GM12878 (cell line): ENCODE data around the gene HNRNPH1. TPM values are rescaled to one million over a fixed set of nuclear protein-coding genes. Genes with fewer than 3 reads are reported as not detected.

Experiments used
- ATAC-seq: fragments of 200-7000 bp; cut with Tn5 transposase; 3 replicates; pipeline ENCODE4 v1.9.1; 2020; ENCODE audit warnings: mild to moderate bottlenecking, moderate library complexity
- Bru-seq: library from RNA; stranded (reverse); fragments of 400-500 nt; gene quantifications from one replicate; lab custom pipeline; 2021; lab: Mats Ljungman, UMichigan
- BruChase-seq, 2 experiments: library from RNA; stranded (reverse); fragments of 400-500 nt; gene quantifications; one replicate each; lab custom pipeline; 2021; lab: Mats Ljungman, UMichigan
- BruUV-seq: library from RNA; stranded (reverse); fragments of 400-500 nt; replicated peaks from 2 replicates; lab custom pipeline; 2021; lab: Mats Ljungman, UMichigan
- CTCF ChIA-PET: fragments of 300-600 bp; sonication (Branson Sonifier 250); formaldehyde crosslinking; extraction: SDS; loops from one replicate; lab custom pipeline; 2021; ENCODE audit warnings: inconsistent platforms; lab: Yijun Ruan, JAX
- POLR2A ChIA-PET: fragments of 350-600 bp; formaldehyde crosslinking; extraction: SDS; loops from one replicate; lab custom pipeline; 2021; ENCODE audit warnings: inconsistent platforms; lab: Charles Lee
- RAD21 ChIA-PET: fragments of 300-600 bp; sonication (Branson Sonifier 250); formaldehyde crosslinking; loops from one replicate; lab custom pipeline; 2023; ENCODE audit warnings: antibody characterized with exemption; ENCODE audit not compliant: unreplicated experiment; lab: Charles Lee
- SMC1A ChIA-PET: fragments of 300-600 bp; sonication (Branson Sonifier 250); formaldehyde crosslinking; loops from one replicate; lab custom pipeline; 2023; ENCODE audit not compliant: unreplicated experiment, uncharacterized antibody; lab: Charles Lee
- DNase-seq: peaks from one replicate; pipeline ENCODE4 v3.0.0-alpha.2; 2011; ENCODE audit warnings: low read depth, low spot score
- FAIRE-seq: peaks from 3 replicates; lab custom pipeline; 2011; peaks lifted over from hg19 to GRCh38; lab: Jason Lieb, UNC
- H2AFZ ChIP-seq: 2 replicates; pipeline ENCODE4 v1.6.0; 2011; ENCODE audit warnings: low read depth, low read length, control low read depth; ENCODE audit not compliant: control insufficient read depth
- H3K27ac ChIP-seq: 2 replicates; pipeline ENCODE4 v1.5.1; 2011; ENCODE audit warnings: control low read depth; ENCODE audit not compliant: control insufficient read depth, insufficient read depth
- H3K27me3 ChIP-seq, 2 experiments: replicated peaks in 1 of 2; 2 replicates each; pipeline versions ENCODE4 v1.6.0 to v1.6.1; 2011; ENCODE audit warnings: low read length in 1 of 2; ENCODE audit not compliant: control insufficient read depth in 2 of 2, insufficient read depth in 2 of 2
- H3K36me3 ChIP-seq, 2 experiments: 2 replicates each; pipeline ENCODE4 v1.5.1; 2011; ENCODE audit warnings: low read length in 1 of 2; ENCODE audit not compliant: control insufficient read depth in 2 of 2, insufficient read depth in 2 of 2
- H3K4me1 ChIP-seq: 2 replicates; pipeline ENCODE4 v1.6.1; 2011; ENCODE audit warnings: mild to moderate bottlenecking, low read length, moderate library complexity, mixed read lengths; ENCODE audit not compliant: control insufficient read depth, insufficient read depth
- H3K4me2 ChIP-seq: 2 replicates; pipeline ENCODE4 v1.6.0; 2011; ENCODE audit warnings: control low read depth; ENCODE audit not compliant: control insufficient read depth, insufficient read depth
- H3K4me3 ChIP-seq: fragments of 200-600 bp; sonication (generic); 2 replicates; pipeline ENCODE4 v1.5.1; 2016
- H3K79me2 ChIP-seq: 2 replicates; pipeline ENCODE4 v1.6.0; 2011; ENCODE audit warnings: low read length; ENCODE audit not compliant: control insufficient read depth, insufficient read depth
- H3K9ac ChIP-seq: 2 replicates; pipeline ENCODE4 v1.8.0; 2011; ENCODE audit warnings: low read length, control low read depth, mixed read lengths; ENCODE audit not compliant: control insufficient read depth, insufficient read depth
- H3K9me3 ChIP-seq: replicated peaks from 3 replicates; pipeline ENCODE4 v1.5.1; 2011; ENCODE audit warnings: mild to moderate bottlenecking, low read length; ENCODE audit not compliant: control insufficient read depth, insufficient read depth
- H4K20me1 ChIP-seq: 2 replicates; pipeline ENCODE4 v1.6.0; 2011; ENCODE audit not compliant: control insufficient read depth, insufficient read depth
- ATF7 ChIP-seq: fragments of 450-650 bp; IDR thresholded peaks from 2 replicates; pipeline ENCODE4 v1.6.1; 2016; ENCODE audit warnings: low read depth, mild to moderate bottlenecking
- BMI1 ChIP-seq: fragments of 450-650 bp; IDR thresholded peaks from 2 replicates; pipeline ENCODE4 v1.6.1; 2016; ENCODE audit warnings: mild to moderate bottlenecking, moderate library complexity, borderline replicate concordance
- CREB1 ChIP-seq: IDR thresholded peaks from 2 replicates; pipeline ENCODE4 v1.6.1; 2012; ENCODE audit warnings: low read depth, mild to moderate bottlenecking, inconsistent platforms
- CREM ChIP-seq: IDR thresholded peaks from 2 replicates; pipeline ENCODE4 v1.6.1; 2014; ENCODE audit warnings: antibody characterized with exemption, low read depth
- HDAC6 ChIP-seq: fragments of 200-600 bp; sonication (generic); IDR thresholded peaks from one replicate; pipeline ENCODE4 v1.8.0; 2017; ENCODE audit warnings: antibody characterized with exemption; ENCODE audit not compliant: unreplicated experiment
- KLF5 ChIP-seq: fragments of 450-650 bp; IDR thresholded peaks from 2 replicates; pipeline ENCODE4 v1.6.1; 2014; ENCODE audit warnings: mild to moderate bottlenecking; ENCODE audit not compliant: partially characterized antibody
- RELA ChIP-seq: fragments of 450-650 bp; IDR thresholded peaks from 2 replicates; pipeline ENCODE4 v1.8.0; 2014; ENCODE audit warnings: borderline replicate concordance; ENCODE audit not compliant: partially characterized antibody
- RUNX3 ChIP-seq: IDR thresholded peaks from 2 replicates; pipeline ENCODE4 v1.6.1; 2012; ENCODE audit warnings: low read length, inconsistent platforms
- SP1 ChIP-seq: IDR thresholded peaks from one replicate; pipeline ENCODE4 v1.6.1; 2011; ENCODE audit warnings: low read depth, low read length
- WRNIP1 ChIP-seq: IDR thresholded peaks from 2 replicates; pipeline ENCODE4 v1.6.1; 2011; ENCODE audit warnings: low read depth, low read length, improper control_type of control experiment, borderline replicate concordance
- YY1 ChIP-seq: IDR thresholded peaks from 2 replicates; pipeline ENCODE4 v1.6.1; 2011; ENCODE audit warnings: low read depth, mild to moderate bottlenecking, low read length
- whole genome bisulfite sequencing: methylation state at CpG from one replicate; pipeline ENCODE4 v1.1.6; 2016; ENCODE audit warnings: low lambda C conversion rate; ENCODE audit not compliant: insufficient replicate concordance, insufficient coverage; ENCODE audit errors: missing lambda C conversion rate; 5-methylcytosine and 5-hydroxymethylcytosine counted together
- in situ Hi-C: fragments of 300-500 bp; cut with MboI; formaldehyde crosslinking; loops from 9 replicates; pipeline ENCODE4 v1.14.3; 2018; ENCODE audit warnings: mixed read lengths
- intact Hi-C: fragments of 100-400 bp; cut with micrococcal nuclease; formaldehyde crosslinking; loops from one replicate; pipeline ENCODE4 v1.14.2; 2022; ENCODE audit not compliant: unreplicated experiment
- long read RNA-seq, 2 experiments: library from polyadenylated mRNA; unstranded; transcript quantifications; one replicate each; pipeline ENCODE4 v2.0.0, GENCODE V29; 2019 to 2020
- polyA minus RNA-seq, 3 experiments: library from RNA; depleted of rRNA, polyadenylated mRNA; stranded (reverse); fragments of >200 nt; gene quantifications; 2 replicates each; pipeline ENCODE4 v1.2.3, GENCODE V29; 2011
- polyA plus RNA-seq, 11 experiments: library from polyadenylated mRNA; depleted of rRNA in 4 of 11; unstranded in 6 of 11; stranded (reverse) in 5 of 11; fragments of >200 nt; fragmentation: Nextera tagmentation in 4 of 11; fragmentation: Illumina TruSeq in 1 of 11; extraction: Ambion mirVana in 4 of 11; extraction: Trizol in 1 of 11; gene quantifications; 1 replicate in 1 of 11; 2 replicates in 10 of 11; pipeline versions ENCODE4 v1.2.1 to v1.2.3, GENCODE V29; 2011 to 2016; ENCODE audit warnings: inconsistent platforms in 2 of 11, missing spikeins in 2 of 11, low read depth in 1 of 11
- total RNA-seq, 4 experiments: library from RNA; depleted of rRNA in 3 of 4; stranded (reverse); fragments of >200 nt in 3 of 4; fragmentation: Illumina TruSeq in 1 of 4; extraction: Trizol in 1 of 4; gene quantifications; 2 replicates each; pipeline versions ENCODE4 v1.2.1 to v1.2.3, GENCODE V29; 2013 to 2021
- TF ChIP-seq, protein P1 (sequence below): IDR thresholded peaks from 2 replicates; pipeline ENCODE4 v1.6.1; 2012; ENCODE audit warnings: mild to moderate bottlenecking, low read depth, low read length

The HNRNPH1 gene, protein sequence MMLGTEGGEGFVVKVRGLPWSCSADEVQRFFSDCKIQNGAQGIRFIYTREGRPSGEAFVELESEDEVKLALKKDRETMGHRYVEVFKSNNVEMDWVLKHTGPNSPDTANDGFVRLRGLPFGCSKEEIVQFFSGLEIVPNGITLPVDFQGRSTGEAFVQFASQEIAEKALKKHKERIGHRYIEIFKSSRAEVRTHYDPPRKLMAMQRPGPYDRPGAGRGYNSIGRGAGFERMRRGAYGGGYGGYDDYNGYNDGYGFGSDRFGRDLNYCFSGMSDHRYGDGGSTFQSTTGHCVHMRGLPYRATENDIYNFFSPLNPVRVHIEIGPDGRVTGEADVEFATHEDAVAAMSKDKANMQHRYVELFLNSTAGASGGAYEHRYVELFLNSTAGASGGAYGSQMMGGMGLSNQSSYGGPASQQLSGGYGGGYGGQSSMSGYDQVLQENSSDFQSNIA
- total RNA-seq (2013; cell fraction: nucleolus; rRNA removed), result 1,885 and 1,957 TPM in 2 replicates
- total RNA-seq (2014; rRNA removed), result 692 and 694 TPM in 2 replicates
- 683 and 716 TPM in 2 replicates for total RNA-seq (2014; rRNA removed; fragmentation: Illumina TruSeq; extraction: Trizol)
- 603 and 690 TPM in 2 replicates for total RNA-seq (2021)
- polyA plus RNA-seq (2011; ENCODE audit: low read depth), result 400 TPM
- polyA plus RNA-seq (2011; rRNA removed), result 695 and 934 TPM in 2 replicates
- polyA plus RNA-seq (2011; cell fraction: cytosol; rRNA removed), result 201 and 239 TPM in 2 replicates
- polyA plus RNA-seq (2011; cell fraction: nucleus; rRNA removed), result 1,317 and 2,141 TPM in 2 replicates
- 453 and 702 TPM in 2 replicates for polyA plus RNA-seq (2012)
- 691 and 785 TPM in 2 replicates for polyA plus RNA-seq (2014; fragmentation: Illumina TruSeq; extraction: Trizol)
- 100 to 1,000 TPM; 184 to 189 TPM for polyA plus RNA-seq (2014; fragmentation: Nextera tagmentation; extraction: Ambion mirVana)
- polyA plus RNA-seq (2014; rRNA removed), result 780 and 888 TPM in 2 replicates
- polyA plus RNA-seq (2016; fragmentation: Nextera tagmentation; extraction: Ambion mirVana), result 100 to 1,000 TPM; 542 to 567 TPM
- polyA minus RNA-seq (2011; rRNA and poly(A)+ RNA removed), result 330 and 478 TPM in 2 replicates
- polyA minus RNA-seq (2011; cell fraction: cytosol; rRNA and poly(A)+ RNA removed), result 349 and 463 TPM in 2 replicates
- polyA minus RNA-seq (2011; cell fraction: nucleus; rRNA and poly(A)+ RNA removed), result 907 and 1,891 TPM in 2 replicates
- Bru-seq, nascent RNA, result percentile 100 among the genes with signal in this experiment
- percentile 100 among the genes with signal in this experiment for BruChase-seq, experiment 1, labeled RNA remaining after a 6-hour chase
- percentile 100 among the genes with signal in this experiment for BruChase-seq, experiment 2, labeled RNA remaining after a 2-hour chase
- long read RNA-seq, experiment 1, transcript HNRNPH1-203 (14 exons, 2,279 nt), result major isoform, 24 of 306 reads
- long read RNA-seq, experiment 1, transcript HNRNPH1-202 (13 exons, 3,667 nt), result minor isoform, 7 of 306 reads
- long read RNA-seq, experiment 1, transcript HNRNPH1-204 (14 exons, 2,248 nt), result minor isoform, 19 of 306 reads
- long read RNA-seq, experiment 1, partial matches to known transcripts, result 8 of 306 reads
- long read RNA-seq, experiment 1, other reads (novel, unspliced or antisense), result 247 of 306 reads
- long read RNA-seq, experiment 2, transcript HNRNPH1-203 (14 exons, 2,279 nt), result major isoform, 126 of 471 reads
- long read RNA-seq, experiment 2, transcript HNRNPH1-204 (14 exons, 2,248 nt), result minor isoform, 106 of 471 reads
- long read RNA-seq, experiment 2, partial matches to known transcripts, result 42 of 471 reads
- long read RNA-seq, experiment 2, other reads (novel, unspliced or antisense), result 189 of 471 reads

DNA sequence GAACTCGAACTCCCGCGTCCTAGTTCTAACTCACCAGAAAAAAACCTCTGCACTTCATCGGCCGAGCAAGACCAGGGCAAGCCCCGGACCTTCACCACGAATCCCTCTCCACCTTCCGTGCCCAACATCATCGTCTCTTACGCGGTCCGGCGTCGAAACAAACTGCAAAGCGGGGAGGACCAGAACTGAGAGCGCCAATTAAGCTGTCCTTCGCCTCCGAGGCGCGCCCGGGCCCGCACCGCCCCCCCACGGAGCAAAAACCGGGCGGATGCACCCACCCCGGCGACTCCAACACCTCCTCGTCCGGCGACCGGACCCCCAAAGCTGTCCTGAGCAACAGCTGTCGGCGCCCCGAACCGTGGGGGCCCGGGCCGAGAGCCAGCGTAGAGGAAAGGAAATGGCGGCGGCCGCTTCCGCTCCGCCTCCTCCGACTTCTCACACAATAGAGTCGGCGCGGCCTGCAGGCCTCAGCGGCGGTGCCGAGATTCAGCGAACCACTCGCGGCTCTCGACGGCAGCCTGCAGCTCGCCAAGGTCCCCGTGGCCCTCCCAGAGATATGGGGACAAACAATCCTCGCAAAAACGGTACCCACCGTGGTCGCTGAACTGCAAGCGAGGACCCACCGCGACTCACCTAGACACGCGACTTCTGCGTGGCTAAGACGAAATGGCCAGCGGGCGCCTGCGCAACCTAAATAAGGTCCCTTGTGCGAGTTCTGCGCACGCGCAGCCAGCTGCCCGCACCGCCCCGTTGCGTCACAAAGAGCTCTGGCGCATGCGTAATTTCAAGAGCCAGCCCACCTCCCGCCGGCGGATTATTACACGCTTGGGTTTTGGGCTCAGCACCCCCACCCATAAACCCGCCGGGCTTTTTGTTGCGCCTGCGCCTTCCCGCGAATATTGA, at the start of gene HNRNPH1:
TSS of gene HNRNPH1 (minus strand) at position 669 of the 903 bp plus-strand sequence. CDS start at position 131, 538 bp downstream.
- 1% methylated on average over 88 of the region's 92 CpGs for WGBS
- peaks cover 7% of the 10 kb centered on the region for H3K4me1 ChIP-seq
- H2AFZ ChIP-seq, result peak within 1 kb of the TSS; percentile 78
- peak within 1 kb of the TSS; percentile 98 for H3K27ac ChIP-seq
- ChIA-PET RAD21 (interaction anchor here (0.7 to 1.6 kb wide), 10 partner anchors 9 to 235 kb away, joined by 3 to 7 read pairs (median 4); partner anchors contain the start of genes MAML1, MRNIP, RUFY1 and SQSTM1), SMC1A (interaction anchor here (0.6 to 1.5 kb wide), 6 partner anchors 10 to 1622 kb away, joined by 3 to 5 read pairs (median 3); no protein-coding TSS in a partner anchor), POLR2A (interaction anchor here (0.6 to 2.3 kb wide), 17 partner anchors 10 to 998 kb away, joined by 3 to 16 read pairs (median 4); partner anchors contain the start of genes CANX, CBY3, MAML1 and RUFY1), CTCF (interaction anchor here (0.8 to 1.4 kb wide), 10 partner anchors 9 to 87 kb away, joined by 3 to 5 read pairs (median 4); no protein-coding TSS in a partner anchor)
- no peaks in the 10 kb centered on the region for H3K9me3 ChIP-seq
- H3K79me2 ChIP-seq, result peaks cover 60% of the 10 kb centered on the region
- H3K9ac ChIP-seq, result peak within 1 kb of the TSS; percentile 99
- peak; percentile 81 for ATAC-seq
- in situ Hi-C loops, result no loop called here
- peaks cover 14% of the 10 kb centered on the region for H4K20me1 ChIP-seq
- DNase-seq, result peak; percentile 97
- peak; percentile 65 for FAIRE-seq
- peak within 1 kb of the TSS; percentile 95 for H3K4me3 ChIP-seq
- intact Hi-C loops, result loop anchor here (2.0 to 5.0 kb wide), 2 partner anchors 66 to 76 kb away; partner anchors contain the start of gene CANX
- no peaks in the 10 kb centered on the region for H3K27me3 ChIP-seq
- peaks cover 1 to 22% of the 10 kb centered on the region in 2 experiments for H3K36me3 ChIP-seq
- BruUV-seq, result no TSS peak
- peak within 1 kb of the TSS; percentile 75 for H3K4me2 ChIP-seq
- TF ChIP-seq ATF7, result peak; percentile 43
- peak; percentile 62 for TF ChIP-seq CREB1
- peak; percentile 90 for TF ChIP-seq YY1
- no peak for TF ChIP-seq WRNIP1
- TF ChIP-seq RELA, result peak; percentile 67
- peak; percentile 54 for TF ChIP-seq CREM
- TF ChIP-seq KLF5, result peak; percentile 79
- TF ChIP-seq HDAC6, result peak; percentile 94
- peak; percentile 68 for TF ChIP-seq SP1
- TF ChIP-seq RUNX3, result peak; percentile 64
- no peak for TF ChIP-seq BMI1
- TF ChIP-seq, protein P1, sequence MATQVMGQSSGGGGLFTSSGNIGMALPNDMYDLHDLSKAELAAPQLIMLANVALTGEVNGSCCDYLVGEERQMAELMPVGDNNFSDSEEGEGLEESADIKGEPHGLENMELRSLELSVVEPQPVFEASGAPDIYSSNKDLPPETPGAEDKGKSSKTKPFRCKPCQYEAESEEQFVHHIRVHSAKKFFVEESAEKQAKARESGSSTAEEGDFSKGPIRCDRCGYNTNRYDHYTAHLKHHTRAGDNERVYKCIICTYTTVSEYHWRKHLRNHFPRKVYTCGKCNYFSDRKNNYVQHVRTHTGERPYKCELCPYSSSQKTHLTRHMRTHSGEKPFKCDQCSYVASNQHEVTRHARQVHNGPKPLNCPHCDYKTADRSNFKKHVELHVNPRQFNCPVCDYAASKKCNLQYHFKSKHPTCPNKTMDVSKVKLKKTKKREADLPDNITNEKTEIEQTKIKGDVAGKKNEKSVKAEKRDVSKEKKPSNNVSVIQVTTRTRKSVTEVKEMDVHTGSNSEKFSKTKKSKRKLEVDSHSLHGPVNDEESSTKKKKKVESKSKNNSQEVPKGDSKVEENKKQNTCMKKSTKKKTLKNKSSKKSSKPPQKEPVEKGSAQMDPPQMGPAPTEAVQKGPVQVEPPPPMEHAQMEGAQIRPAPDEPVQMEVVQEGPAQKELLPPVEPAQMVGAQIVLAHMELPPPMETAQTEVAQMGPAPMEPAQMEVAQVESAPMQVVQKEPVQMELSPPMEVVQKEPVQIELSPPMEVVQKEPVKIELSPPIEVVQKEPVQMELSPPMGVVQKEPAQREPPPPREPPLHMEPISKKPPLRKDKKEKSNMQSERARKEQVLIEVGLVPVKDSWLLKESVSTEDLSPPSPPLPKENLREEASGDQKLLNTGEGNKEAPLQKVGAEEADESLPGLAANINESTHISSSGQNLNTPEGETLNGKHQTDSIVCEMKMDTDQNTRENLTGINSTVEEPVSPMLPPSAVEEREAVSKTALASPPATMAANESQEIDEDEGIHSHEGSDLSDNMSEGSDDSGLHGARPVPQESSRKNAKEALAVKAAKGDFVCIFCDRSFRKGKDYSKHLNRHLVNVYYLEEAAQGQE, result 0 out of 2 replicates have a peak, but pooled peaks have one; percentile 25
